Activated T-helper 1 cell treated with Interleukin-2 at 50 U/mL for 16 hours (primary cell): ENCODE measurements around the gene DIRAS1.

Experiments used
- DNase-seq: peaks from one replicate; pipeline ENCODE4 v3.0.0-alpha.2; 2020; ENCODE audit warnings: low read depth

DIRAS1 gene, protein sequence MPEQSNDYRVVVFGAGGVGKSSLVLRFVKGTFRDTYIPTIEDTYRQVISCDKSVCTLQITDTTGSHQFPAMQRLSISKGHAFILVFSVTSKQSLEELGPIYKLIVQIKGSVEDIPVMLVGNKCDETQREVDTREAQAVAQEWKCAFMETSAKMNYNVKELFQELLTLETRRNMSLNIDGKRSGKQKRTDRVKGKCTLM

DNA sequence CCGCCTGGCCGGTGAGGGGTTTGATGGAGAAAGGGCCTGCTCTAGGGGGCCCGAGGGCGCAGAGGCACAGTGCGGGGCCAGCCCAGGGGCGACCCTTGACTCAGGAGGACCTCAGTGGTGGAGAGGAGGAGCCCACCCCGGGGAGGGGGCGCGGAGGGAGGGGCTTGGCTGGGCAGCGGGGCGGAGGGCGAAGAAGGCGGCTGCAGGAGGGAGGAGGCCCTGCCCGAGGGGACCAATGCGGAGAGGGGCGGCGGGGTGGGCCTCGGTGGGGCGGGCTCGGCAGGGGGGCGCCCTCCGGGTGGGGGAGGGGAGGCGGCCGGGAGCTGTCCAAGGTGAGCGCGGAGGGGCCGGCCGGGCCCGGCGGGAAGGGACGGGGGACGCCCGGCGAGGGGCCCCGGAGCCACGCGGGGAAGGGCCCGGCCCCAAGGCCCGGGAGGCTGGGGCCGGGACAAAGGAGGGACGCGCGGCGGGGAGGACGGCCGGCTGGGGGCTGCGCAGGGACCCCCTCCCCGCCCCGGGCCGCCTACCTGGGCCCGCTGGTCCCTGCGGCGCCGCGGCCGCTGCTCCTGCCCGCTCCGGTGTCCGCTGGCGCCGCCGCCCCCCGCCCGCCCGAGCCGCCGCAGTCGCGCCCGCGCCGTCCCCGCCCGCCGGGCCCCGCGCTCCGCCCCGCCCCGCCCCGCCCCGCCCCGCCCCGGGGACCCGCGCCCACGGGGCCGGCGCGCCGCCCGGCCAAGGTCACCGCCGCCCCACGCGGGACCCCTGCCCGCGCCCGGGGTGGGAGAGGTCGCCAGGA lies at the start of gene DIRAS1:
TSS of gene DIRAS1 (minus strand) at position 596 of the 793 bp plus-strand sequence. CDS start 3,566 bp downstream, outside the sequence.
- DNase-seq, result no peak

DNA sequence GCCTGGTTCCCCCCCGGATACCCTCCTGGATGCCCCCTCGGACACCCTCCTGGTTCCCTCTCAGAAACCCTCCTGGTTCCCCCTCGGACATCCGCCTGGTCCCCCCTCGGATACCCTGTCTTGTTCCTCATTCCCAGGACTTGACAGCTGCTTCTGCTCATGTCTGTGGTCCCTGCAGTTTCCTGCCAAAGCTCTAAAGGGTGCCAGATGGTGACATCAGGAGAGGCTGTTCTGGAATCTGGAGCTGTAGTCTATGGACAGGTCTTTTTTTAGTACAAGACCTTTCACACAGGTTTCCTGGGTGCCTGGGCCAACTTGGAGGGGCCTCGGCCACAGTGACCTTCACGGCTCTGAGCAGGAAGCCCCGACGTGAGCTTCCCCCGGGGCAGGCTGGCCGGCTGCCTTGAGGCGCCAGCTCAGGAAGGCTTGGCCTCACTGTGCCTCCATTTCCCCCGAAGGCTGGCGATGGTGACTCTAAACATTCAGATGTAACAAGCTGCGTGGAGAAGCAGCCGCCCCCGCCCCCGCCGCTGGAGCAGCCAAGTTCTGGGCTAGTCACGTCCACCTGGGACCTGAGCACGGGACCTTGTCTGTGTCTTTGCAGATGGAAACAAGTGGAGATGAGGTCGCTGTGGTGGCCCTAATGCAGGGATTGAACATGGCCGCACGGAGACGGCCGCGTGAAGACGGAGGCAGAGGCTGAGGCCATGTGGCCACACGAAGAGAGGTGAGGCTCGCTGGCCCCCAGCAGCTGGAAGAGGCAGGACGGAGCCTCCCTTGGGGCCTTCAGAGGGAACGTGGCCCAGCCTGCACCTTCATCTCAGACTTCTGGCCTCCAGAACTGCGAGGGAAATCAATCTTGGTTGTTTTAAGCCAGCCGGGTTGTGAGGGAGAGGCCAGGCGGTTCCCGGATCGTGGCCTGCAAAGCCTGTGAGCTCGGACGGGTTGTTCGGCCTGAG lies 49.2 kb upstream of the DIRAS1 start:
- DNase-seq, result no peak

DNA sequence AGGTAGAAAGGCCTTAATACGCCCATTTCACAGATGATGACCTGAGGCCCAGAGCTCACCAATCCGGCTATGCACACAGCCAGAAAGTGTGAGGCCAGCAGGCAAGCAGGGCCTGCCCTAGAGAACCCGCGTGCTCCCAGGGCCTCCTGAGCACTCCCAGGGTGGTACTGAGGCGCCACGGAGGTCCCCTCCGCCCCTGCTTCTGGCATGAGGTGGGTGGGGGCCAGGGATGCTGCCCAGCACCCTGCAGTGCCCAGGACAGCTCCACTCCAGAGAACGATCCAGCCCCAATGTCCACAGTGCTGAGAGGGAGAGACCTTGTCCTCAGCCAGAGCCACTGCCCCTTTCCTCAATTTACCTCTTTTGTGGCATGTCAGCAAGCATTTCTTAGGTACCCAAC lies 48.0 kb upstream of the DIRAS1 start:
- DNase-seq, result no peak

DNA sequence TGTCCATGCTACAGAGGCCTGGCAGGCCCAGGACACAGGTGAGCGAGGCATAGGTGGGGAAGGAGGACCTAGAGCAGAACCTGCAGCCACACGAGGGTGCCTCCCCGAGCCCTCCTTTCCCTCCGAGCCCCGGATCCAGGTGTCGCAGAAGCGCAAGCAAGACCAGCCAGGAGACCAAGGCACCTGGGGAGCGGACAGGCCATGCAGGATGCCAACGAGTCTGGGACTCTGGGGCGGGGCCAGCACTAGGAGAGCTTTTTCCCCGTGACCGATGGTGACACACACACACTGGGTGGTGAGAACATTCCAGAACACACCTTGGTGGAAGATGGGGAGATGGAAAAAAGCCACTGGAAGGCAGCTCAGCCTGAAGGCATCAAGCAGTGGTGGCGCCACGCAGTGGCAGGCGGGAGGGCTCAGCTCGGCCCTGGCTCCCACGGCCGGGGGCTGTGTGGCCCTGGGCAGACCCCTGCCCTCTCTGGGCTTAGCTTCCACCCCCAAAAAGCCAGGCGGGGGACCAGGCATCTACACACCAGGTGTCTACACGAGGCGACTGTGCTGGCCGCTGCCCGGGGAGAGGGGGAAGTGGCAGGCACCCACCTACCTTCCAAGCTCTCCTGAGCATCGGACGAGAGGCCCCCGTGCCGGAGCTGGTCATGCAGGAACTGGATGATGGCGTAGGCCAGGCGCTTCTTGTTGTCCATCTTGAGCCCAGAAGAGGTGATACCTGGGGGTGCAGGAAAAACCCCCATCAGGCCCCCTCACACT lies 47.4 kb upstream of the DIRAS1 start:
- no peak for DNase-seq

DNA sequence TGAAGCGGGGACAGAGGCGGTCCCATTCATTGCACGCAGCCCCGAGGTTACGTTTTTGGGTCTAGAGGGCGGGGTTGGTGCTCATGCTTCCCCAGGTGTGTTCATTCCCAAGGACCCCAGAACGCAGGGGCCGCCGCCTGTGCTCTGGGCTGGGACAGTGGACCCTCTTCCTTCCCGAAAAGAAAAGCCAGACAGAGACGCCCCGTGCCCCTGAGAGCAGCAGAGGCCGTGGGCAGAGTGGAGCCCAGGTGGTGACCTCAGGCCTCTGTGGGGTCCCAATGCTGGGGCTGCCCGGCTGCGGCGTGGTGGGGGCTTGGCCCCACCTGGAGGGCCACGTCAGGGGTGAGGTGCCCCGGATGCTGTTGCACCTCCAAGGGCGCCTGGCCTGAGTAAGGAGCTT lies 46.5 kb upstream of the DIRAS1 start:
- DNase-seq, result no peak

DNA sequence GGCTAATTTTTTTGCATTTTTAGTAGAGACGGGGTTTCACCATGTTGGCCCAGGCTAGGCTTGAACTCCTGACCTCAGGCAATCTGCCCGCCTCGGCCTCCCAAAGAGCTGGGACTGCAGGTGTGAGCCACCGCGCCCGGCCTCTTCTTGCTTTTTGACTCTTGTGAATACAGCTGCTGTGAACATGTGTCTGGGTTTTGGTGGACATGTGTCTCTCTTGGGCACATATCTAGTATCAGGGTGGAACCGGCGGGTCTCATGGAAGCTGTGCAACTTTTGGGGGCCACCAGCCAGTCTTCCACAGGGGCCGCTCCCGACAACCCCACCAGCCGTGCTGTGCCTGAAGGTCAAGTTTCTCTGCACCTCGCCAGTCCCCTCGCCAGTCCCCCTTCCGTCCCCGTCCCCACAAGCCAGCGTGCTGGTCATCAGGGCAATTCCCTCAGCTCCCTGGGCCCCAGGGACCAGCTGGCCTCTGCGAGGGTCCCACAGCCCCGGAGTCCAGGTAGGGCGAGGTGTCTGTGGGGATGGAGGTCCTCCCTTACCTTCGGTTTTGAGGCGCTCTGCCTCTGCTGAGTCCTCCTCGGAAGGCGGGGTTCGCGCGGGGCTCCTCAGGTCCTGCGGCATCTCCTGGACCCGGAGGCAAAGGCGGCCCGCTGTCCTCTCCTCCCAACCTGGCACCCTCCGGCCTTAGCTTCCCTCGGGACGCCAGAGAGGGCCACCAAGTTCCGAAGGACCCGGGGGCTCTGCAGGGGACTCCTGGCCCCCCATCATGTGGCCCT lies 45.6 kb upstream of the DIRAS1 start:
- no peak for DNase-seq

DNA sequence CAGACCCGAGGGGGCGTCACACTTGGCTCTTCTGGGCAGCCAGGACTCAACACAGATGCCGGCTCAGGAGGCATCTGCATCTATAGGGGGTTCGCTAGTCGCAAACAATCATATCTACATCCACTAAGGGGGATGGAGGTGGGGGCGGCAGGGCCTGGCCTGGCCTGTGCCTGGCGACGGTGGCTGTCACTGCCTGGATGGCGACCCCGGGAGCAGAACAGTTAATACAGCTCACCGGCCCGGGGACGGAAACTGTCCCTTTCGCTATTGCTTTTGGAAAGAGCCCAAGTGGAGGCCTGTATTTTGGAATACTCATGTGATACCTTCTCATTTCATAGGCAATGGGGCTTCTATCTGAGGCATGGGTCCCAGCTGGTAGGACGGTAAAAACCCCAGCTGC lies 44.2 kb upstream of the DIRAS1 start:
- DNase-seq, result no peak

DNA sequence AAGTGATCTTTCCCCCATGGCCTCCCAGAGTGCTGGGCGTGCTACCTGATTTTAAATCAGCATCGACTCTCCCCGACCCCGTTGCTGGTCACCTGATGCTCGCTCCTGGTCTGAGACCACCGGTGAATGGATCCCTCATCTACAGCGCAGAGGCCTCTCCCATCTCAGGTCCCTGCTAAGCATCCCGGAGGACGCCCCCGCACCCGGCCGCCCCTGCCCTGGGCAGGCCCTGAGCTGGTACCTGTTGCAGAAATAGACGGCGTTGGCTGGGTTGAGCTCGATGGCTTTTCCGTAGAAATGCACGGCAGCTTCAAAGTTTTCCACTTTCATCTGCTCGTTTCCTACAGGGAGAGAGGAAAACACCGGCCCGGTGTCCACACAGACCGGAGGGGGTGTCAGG lies 43.8 kb upstream of the DIRAS1 start:
- no peak for DNase-seq

DNA sequence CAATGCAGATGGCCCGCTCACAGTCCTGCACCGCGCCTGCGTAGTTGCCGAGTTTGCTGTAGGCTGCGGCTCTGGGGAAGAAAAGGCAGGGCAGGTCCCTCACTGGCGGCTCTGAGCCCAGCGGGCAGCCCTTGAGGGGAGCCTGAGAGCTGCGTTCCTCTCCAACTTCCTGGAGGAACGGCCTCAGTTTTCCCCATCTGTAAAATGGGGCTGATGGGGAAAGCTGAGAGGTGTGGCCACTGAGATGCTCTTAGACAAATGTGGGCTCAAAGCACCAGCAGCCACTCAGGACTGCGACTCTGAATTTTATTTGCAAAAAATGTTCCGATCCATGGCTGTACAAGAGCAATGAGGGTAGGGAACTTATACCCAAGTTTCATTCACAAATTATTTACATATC lies 42.5 kb upstream of the DIRAS1 start:
- DNase-seq, result no peak

DNA sequence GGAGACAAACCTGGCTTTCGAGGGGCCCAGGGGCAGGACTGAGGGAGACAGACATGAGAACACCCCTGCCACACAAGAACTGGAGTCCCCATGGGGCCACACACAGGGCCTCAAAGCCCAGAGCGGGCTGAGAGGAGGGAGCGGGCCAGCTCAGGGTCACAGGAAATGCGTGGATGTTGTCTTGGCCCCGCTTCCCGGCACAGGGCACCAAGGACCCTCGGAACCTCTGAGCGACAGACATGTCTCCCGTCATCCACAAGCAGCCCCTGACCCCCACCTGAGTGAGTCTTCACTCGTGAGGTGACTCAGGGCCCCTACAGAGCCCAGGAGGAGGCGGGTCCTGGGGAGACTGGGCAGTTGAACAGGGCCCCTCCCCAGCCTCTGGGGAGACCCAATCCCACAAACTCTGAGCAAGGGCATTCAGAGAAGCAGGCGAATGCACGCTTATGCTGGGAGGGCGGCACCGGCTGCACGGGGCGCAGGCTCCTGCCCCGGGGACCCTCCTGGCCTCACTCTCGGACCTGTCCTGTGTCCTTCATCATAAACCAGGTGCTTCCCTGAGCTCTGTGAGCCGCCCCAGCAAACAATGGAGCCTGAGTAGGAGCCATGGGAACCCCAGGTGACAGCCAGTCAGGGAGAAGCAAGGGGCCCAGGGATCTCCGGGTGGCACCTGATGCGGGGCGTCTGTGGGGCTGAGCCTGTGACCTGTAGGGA lies 41.8 kb upstream of the DIRAS1 start:
- no peak for DNase-seq

DNA sequence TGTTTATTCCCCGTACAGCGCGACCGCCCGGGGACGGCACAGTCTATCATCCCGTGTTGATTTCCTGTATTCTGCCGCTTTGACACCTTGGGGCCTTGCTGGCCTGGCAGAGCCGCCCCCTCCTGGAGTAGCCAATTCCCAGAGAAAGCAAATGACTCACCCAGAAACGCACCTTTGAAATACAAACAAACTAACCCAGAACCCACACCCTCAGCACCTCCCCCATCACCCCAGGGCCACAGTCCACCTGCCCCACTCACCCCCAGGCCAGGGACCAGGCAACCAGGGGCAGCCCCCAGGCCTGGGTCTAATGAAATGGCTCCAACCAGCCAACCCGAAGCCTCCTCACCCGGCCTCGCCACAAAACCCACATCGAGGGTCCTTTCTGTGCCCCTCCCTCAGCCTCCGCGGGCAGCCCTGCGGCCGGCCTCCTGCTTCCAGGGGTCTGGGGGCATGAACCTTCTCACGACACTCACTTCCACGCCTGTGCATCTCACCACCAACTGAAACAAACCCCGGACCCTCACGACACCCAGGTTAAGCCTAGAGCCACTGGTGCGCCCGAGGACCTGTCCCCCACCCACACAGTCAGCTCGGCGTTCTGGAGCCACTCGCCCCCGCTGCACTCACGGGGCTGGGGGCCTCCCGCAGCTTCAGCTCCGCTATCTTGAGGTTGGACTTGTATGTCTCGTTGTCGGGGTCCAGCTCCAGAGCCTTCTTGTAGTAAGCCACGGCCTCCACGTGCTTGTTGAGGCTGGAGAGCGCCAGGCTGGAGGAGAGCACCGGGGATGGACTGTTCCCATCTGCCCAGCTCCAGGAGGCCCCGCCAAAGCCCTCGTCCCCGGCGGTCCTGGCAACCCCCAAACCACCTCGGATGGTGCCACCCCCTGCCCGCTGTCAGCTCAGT lies 41.0 kb upstream of the DIRAS1 start:
- DNase-seq, result no peak

DNA sequence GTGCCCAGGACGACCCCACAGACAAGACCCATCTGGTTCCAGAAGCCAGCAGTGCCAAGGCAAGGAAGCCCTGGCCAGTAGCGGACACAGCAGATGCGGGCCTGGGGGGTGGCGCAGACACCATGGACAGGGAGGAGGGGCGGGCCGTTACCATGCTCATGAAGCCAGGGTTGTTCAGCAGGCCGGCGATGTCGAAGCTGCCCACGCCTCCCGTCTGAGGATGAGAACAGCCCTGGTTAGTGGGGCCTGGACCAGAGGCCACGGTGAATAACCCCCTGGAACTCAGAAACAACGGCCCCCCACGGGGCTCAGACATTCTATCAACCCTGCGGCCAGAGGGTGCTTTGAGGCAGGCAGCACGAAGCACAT lies 40.1 kb upstream of the DIRAS1 start:
- no peak for DNase-seq

DNA sequence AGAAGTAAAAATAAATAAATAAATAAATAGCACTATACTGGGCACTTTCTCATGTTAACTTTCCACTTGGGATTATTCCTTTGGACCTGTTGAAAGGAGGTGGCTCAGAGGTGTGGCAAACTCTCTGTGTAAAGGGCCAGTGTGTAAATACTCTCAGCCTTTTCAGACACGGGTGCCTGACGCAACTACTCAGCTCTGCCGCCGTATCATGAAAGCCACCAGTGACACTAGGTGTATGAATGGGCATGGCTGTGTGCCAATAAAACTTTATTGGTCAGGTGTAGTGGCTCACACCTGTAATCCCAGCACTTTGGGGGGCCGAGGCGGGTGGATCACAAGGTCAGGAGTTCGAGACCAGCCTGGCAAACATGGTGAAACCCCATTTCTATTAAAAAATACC lies 38.8 kb upstream of the DIRAS1 start:
- no peak for DNase-seq

DNA sequence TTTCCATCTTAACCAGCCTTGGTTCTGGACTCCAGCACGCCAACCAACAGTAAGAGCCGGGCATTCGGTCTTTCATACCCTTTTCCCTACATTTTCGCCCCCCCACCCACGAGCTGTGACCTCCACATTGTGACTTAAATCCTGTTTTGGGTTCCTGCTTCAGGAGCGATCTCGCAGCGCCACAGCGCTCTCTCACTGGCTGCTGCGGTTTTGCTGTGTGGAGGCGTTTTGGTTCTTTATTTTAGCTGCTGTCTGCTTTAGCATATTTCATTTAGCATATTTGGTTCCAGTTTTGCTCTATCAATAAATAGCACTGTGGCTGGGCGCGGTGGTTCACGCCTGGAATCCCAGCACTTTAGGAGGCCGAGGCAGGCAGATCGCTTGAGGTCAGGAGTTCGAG lies 38.2 kb upstream of the DIRAS1 start:
- DNase-seq, result no peak

DNA sequence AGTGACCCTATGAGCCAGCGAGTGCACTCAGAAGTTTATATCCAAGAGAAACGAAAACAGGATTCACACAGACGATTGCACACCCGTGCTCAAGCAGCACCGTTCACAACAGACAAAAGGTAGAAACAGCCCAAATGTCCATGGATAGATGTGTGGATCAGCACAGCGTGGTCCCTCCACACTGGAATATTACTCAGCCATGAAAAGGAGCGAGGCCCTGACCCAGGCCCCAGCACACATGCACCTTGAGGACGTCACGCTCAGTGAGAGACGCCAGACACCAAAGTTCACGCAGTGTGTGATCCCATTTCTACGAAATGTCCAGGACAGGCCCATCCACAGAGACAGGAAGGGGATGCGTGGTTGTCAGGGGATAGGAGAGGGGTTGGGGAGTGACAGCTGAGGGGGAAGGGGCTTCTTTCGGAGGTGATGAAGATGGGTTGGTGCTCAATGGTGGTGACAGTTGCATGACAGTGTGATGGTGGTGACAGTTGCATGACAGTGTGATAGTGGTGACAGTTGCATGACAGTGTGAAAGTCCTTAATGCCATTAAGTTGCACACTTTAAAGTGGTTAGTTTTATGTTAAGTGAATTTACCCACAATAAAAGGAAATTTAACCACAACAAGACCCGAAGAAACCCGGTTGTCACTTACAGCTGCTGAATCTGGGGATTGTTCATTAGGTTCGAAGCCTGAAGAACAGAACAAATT lies 37.6 kb upstream of the DIRAS1 start:
- no peak for DNase-seq

DNA sequence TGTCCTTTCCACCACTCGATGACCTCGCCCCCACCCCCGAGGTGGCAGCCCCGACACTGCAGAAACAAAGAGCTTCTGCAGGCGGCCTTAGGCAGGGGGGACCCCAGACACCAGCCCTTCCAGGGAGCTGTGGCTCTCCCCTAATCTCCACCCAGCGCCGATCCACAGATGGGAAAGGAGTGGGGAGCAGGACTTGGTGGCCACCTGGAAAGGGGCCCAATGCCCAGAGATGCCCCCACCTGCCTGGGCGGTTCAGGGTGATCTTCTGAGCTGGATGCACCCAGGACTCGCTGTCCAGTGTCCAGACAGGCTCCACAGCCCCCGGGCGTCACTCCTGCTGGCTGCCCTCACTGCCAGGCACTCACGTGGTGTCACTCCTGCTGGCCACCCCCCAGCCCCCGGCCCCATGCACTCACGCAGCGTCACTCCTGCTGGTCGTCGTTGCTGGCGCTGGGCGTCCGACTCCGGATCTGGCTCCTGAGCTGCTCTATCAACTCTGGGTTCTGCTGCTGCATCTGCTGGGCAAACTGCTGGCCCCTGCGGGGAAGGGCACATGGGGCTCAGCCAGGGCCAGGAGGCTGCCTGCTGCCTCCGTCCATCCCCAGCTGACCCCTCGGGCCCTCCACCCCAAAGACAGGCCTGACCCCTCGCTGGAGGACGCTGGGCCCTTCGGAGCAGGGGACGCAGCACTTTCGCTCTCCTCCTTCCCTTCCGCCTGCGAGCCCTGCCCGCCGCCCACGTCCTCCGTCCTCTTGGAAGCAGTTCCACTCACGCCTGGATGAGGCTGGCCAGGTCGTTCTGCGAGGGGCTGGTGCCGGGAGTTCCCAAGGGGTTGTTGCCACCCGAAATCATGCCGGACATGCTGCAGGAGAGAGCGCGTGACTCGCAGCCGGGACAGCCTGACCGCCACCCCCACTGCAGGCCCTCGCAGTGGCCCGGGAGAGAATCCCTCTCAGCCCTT lies 36.0 kb upstream of the DIRAS1 start:
- DNase-seq, result no peak

DNA sequence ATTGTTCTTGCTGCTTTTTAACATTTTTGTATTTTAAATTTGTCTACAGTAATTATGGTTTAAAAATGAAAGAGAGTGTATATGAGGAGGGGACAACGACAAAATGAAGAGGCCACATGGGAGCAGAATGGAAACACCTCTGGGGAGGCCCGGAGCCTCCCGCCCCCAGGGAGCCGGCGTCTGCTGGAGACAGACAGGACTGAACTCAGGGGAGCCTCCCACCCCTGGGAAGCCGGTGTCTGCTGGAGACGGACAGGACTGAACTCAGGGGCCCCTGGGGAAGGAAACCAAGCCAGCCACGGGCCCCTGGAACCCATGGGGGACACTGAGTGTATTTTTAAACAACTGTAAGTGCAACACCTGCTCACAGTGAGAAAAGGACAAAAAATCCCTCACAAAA lies 35.3 kb upstream of the DIRAS1 start:
- no peak for DNase-seq

DNA sequence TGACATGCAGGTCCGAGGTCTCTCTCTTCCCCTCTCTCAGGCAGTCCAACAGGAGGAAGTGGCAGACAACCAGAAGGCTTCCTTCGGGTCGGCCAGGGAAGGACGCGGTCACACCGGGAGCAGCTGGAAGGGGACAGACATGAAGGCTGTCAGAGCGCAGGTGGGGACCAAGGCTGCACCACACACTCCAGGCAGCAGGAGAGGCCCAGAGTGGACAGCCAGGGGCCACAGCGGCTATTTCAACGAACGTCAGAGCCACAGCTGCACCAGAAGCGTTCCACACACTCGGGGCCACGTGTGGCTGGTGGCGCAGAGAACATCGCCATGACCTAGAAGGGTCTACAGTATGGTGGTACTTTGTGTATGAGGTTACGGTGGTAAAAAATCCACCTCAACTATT lies 34.6 kb upstream of the DIRAS1 start:
- no peak for DNase-seq
